Effector CD8-positive, alpha-beta T cell (primary cell): ENCODE measurements around the gene FOXN3.

ENCODE experiments used
- DNase-seq: peaks from one replicate; lab custom pipeline; 2025; lab: John Stamatoyannopoulos, UW

The FOXN3 gene

GRCh38 chr14:89277203-89277602, 139.8 kb downstream of the FOXN3 start:
- DNase-seq: no peak

- no peak for DNase-seq
Observed at GRCh38 chr14:89276424-89276975, 140.5 kb downstream of the FOXN3 start.

GRCh38 chr14:89270439-89271227, 146.4 kb downstream of the FOXN3 start:
- DNase-seq: no peak

GRCh38 chr14:89269404-89269803, 147.6 kb downstream of the FOXN3 start:
- no peak for DNase-seq

- no peak for DNase-seq
Observed at GRCh38 chr14:89268514-89268913, 148.5 kb downstream of the FOXN3 start.

GRCh38 chr14:89267656-89268055, 149.4 kb downstream of the FOXN3 start:
- DNase-seq: no peak

GRCh38 chr14:89267163-89267562, 149.9 kb downstream of the FOXN3 start:
- DNase-seq: no peak

GRCh38 chr14:89266754-89267153, 150.3 kb downstream of the FOXN3 start:
- no peak for DNase-seq

- DNase-seq: no peak
Observed at GRCh38 chr14:89265234-89265633, 151.8 kb downstream of the FOXN3 start.

GRCh38 chr14:89264196-89264800, 152.7 kb downstream of the FOXN3 start:
- DNase-seq: no peak

- DNase-seq: no peak
Observed at GRCh38 chr14:89262041-89262440, 155.0 kb downstream of the FOXN3 start.

- no peak for DNase-seq
Observed at GRCh38 chr14:89260898-89261297, 156.1 kb downstream of the FOXN3 start.

GRCh38 chr14:89259951-89260609, 157.0 kb downstream of the FOXN3 start:
- DNase-seq: no peak

GRCh38 chr14:89258728-89259273, 158.2 kb downstream of the FOXN3 start:
- no peak for DNase-seq

GRCh38 chr14:89256951-89257350, 160.1 kb downstream of the FOXN3 start:
- no peak for DNase-seq

GRCh38 chr14:89256283-89256682, 160.8 kb downstream of the FOXN3 start:
- no peak for DNase-seq

GRCh38 chr14:89255852-89256251, 161.2 kb downstream of the FOXN3 start:
- DNase-seq: no peak

GRCh38 chr14:89255012-89255411, 162.0 kb downstream of the FOXN3 start:
- no peak for DNase-seq

GRCh38 chr14:89254166-89254909, 162.7 kb downstream of the FOXN3 start:
- no peak for DNase-seq

- no peak for DNase-seq
Observed at GRCh38 chr14:89252887-89253532, 164.0 kb downstream of the FOXN3 start.

- DNase-seq: no peak
Observed at GRCh38 chr14:89251061-89251460, 166.0 kb downstream of the FOXN3 start.
